GM04504 (cell line): Measurements from ENCODE around the gene UNC13B.
"Not testable (repeated sequence)": the region's sequence is repeated elsewhere in the genome, so short reads cannot be mapped to it uniquely, and the experiment has no call there.

Experiments used
- DNase-seq: peaks from one replicate; pipeline ENCODE4 v3.0.0-alpha.2; 2012; ENCODE audit warnings: low read depth

The UNC13B gene

GRCh38 chr9:35226651-35227050, 64.8 kb downstream of the UNC13B start:
- DNase-seq = no peak

GRCh38 chr9:35227284-35227683, 65.5 kb downstream of the UNC13B start:
- no peak for DNase-seq

- DNase-seq = no peak
Measured at GRCh38 chr9:35229066-35229778, 67.4 kb downstream of the UNC13B start.

- DNase-seq = no peak
Measured at GRCh38 chr9:35229779-35230143, 68.0 kb downstream of the UNC13B start.

GRCh38 chr9:35232867-35233544, 71.2 kb downstream of the UNC13B start:
- no peak for DNase-seq

- no peak for DNase-seq
Measured at GRCh38 chr9:35236692-35237091, 74.9 kb downstream of the UNC13B start.

- no peak for DNase-seq
Measured at GRCh38 chr9:35237311-35237710, 75.5 kb downstream of the UNC13B start.

- not testable (repeated sequence) for DNase-seq
Measured at GRCh38 chr9:35245945-35246344, 84.1 kb downstream of the UNC13B start.

GRCh38 chr9:35253075-35253474, 91.3 kb downstream of the UNC13B start:
- DNase-seq = no peak

GRCh38 chr9:35254237-35254636, 92.4 kb downstream of the UNC13B start:
- no peak for DNase-seq

- no peak for DNase-seq
Measured at GRCh38 chr9:35254984-35255857, 93.4 kb downstream of the UNC13B start.

GRCh38 chr9:35257986-35258659, 96.3 kb downstream of the UNC13B start:
- DNase-seq = no peak

- peak; percentile 44 for DNase-seq
Measured at GRCh38 chr9:35258660-35259474, 97.1 kb downstream of the UNC13B start.

- DNase-seq = no peak
Measured at GRCh38 chr9:35260186-35260585, 98.4 kb downstream of the UNC13B start.

- DNase-seq = no peak
Measured at GRCh38 chr9:35262064-35262463, 100.3 kb downstream of the UNC13B start.

GRCh38 chr9:35267710-35268109, 105.9 kb downstream of the UNC13B start:
- no peak for DNase-seq

GRCh38 chr9:35269919-35270318, 108.1 kb downstream of the UNC13B start:
- DNase-seq = no peak

- DNase-seq = no peak
Measured at GRCh38 chr9:35271637-35272036, 109.8 kb downstream of the UNC13B start.

- DNase-seq = no peak
Measured at GRCh38 chr9:35272989-35273388, 111.2 kb downstream of the UNC13B start.

- DNase-seq = no peak
Measured at GRCh38 chr9:35273591-35273990, 111.8 kb downstream of the UNC13B start.

GRCh38 chr9:35274993-35275392, 113.2 kb downstream of the UNC13B start:
- DNase-seq = no peak

GRCh38 chr9:35277171-35277520, 115.3 kb downstream of the UNC13B start:
- no peak for DNase-seq
